ENCODE measurements around the gene ZNF710.

DNA sequence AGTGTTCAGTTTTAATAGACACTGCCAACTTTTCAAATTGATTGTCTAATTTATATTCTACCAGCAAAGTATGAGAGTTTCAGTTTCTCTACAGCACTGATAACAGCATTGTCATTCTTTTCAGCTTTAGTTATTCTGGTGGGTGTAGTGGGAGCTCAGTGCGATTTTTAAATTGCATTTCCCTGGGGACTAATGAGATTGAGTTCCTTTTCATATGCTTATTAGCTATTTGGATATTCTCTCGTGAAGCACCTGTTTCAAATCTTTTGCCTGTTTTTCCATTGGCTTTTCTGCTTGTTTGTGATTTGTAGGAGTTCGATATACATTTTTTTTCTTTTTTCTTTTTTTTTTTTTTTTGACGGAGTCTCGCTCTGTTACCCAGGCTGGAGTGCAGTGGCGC is 120.0 kb downstream of the ZNF710 start:
- TF ChIP-seq POLR2AphosphoS5 (IDR thresholded peaks at IDR 0.05; ENCODE audit: low read depth, low read length) (no peak), POLR2A (IDR thresholded peaks at IDR 0.05; ENCODE audit: borderline replicate concordance, extremely low read depth, insufficient read depth, insufficient read length) (no peak), EZH2phosphoT487 (IDR thresholded peaks at IDR 0.05; ENCODE audit: borderline replicate concordance) (no peak), EGR1 (IDR thresholded peaks at IDR 0.05; ENCODE audit: low read depth) (no peak), ZFX (IDR thresholded peaks at IDR 0.05) (no peak), YY1 (IDR thresholded peaks at IDR 0.05; ENCODE audit: extremely low read depth, insufficient replicate concordance, low read depth, low read length) (no peak)
- TF ChIP-seq, protein P1, sequence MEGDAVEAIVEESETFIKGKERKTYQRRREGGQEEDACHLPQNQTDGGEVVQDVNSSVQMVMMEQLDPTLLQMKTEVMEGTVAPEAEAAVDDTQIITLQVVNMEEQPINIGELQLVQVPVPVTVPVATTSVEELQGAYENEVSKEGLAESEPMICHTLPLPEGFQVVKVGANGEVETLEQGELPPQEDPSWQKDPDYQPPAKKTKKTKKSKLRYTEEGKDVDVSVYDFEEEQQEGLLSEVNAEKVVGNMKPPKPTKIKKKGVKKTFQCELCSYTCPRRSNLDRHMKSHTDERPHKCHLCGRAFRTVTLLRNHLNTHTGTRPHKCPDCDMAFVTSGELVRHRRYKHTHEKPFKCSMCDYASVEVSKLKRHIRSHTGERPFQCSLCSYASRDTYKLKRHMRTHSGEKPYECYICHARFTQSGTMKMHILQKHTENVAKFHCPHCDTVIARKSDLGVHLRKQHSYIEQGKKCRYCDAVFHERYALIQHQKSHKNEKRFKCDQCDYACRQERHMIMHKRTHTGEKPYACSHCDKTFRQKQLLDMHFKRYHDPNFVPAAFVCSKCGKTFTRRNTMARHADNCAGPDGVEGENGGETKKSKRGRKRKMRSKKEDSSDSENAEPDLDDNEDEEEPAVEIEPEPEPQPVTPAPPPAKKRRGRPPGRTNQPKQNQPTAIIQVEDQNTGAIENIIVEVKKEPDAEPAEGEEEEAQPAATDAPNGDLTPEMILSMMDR (IDR thresholded peaks at IDR 0.05 in 2 of 3, conservative IDR thresholded peaks at IDR 0.05 in 1 of 3; ENCODE audit: borderline replicate concordance in 1 of 3, insufficient read depth in 1 of 3, low read depth in 2 of 3, low read length in 2 of 3), result no peak
- TF ChIP-seq, protein P2, sequence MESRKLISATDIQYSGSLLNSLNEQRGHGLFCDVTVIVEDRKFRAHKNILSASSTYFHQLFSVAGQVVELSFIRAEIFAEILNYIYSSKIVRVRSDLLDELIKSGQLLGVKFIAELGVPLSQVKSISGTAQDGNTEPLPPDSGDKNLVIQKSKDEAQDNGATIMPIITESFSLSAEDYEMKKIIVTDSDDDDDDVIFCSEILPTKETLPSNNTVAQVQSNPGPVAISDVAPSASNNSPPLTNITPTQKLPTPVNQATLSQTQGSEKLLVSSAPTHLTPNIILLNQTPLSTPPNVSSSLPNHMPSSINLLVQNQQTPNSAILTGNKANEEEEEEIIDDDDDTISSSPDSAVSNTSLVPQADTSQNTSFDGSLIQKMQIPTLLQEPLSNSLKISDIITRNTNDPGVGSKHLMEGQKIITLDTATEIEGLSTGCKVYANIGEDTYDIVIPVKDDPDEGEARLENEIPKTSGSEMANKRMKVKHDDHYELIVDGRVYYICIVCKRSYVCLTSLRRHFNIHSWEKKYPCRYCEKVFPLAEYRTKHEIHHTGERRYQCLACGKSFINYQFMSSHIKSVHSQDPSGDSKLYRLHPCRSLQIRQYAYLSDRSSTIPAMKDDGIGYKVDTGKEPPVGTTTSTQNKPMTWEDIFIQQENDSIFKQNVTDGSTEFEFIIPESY (IDR thresholded peaks at IDR 0.05; ENCODE audit: extremely low read depth, insufficient replicate concordance, low read length), result no peak
- TF ChIP-seq, protein P3, sequence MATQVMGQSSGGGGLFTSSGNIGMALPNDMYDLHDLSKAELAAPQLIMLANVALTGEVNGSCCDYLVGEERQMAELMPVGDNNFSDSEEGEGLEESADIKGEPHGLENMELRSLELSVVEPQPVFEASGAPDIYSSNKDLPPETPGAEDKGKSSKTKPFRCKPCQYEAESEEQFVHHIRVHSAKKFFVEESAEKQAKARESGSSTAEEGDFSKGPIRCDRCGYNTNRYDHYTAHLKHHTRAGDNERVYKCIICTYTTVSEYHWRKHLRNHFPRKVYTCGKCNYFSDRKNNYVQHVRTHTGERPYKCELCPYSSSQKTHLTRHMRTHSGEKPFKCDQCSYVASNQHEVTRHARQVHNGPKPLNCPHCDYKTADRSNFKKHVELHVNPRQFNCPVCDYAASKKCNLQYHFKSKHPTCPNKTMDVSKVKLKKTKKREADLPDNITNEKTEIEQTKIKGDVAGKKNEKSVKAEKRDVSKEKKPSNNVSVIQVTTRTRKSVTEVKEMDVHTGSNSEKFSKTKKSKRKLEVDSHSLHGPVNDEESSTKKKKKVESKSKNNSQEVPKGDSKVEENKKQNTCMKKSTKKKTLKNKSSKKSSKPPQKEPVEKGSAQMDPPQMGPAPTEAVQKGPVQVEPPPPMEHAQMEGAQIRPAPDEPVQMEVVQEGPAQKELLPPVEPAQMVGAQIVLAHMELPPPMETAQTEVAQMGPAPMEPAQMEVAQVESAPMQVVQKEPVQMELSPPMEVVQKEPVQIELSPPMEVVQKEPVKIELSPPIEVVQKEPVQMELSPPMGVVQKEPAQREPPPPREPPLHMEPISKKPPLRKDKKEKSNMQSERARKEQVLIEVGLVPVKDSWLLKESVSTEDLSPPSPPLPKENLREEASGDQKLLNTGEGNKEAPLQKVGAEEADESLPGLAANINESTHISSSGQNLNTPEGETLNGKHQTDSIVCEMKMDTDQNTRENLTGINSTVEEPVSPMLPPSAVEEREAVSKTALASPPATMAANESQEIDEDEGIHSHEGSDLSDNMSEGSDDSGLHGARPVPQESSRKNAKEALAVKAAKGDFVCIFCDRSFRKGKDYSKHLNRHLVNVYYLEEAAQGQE (IDR thresholded peaks at IDR 0.05; ENCODE audit: low read depth), result no peak
